ENCODE data around the gene JADE3.
A peak's percentile ranks its signal among the peaks of the same experiment; 100 is the strongest.

JADE3 gene

DNA sequence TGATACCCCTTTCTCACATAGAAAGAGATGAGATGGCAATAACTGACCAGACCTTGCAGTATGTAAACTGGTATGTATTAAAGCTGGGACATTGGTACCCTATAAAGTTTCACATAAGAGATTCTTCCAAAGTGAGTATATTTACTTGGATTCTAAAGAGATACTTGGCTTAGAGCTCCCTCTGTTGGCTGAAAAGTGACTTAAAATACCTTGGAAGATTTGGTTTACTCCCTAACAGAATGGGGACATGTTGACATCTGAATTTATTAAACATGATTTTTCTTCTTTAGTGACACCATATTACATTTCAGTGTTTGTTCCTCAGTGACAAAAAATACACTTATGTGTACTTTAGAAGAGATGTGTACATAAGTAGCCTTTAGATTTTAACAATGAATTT lies 118.1 kb downstream of the JADE3 start:
- no peak overlapping the region for H2AK5ac ChIP-seq (ENCODE audit: low read length)
- H3K4ac ChIP-seq (ENCODE audit: low read depth, low read length) = no peak overlapping the region
- no peaks in the 10 kb centered on the region for H3K79me2 ChIP-seq (ENCODE audit: control insufficient read depth, insufficient read depth, low read length)
- no peaks in the 10 kb centered on the region for H3K36me3 ChIP-seq (ENCODE audit: control insufficient read depth, insufficient read depth, low read length)
- no peaks in the 10 kb centered on the region for H3K79me1 ChIP-seq (ENCODE audit: low read length)
- H3K4me1 ChIP-seq (ENCODE audit: control insufficient read depth, low read depth, low read length) = no peaks in the 10 kb centered on the region
- no peaks in the 10 kb centered on the region for H3K27me3 ChIP-seq (ENCODE audit: insufficient read depth, low read length, poor library complexity)
- H3K56ac ChIP-seq (ENCODE audit: low read length) = no peak overlapping the region
- no peak overlapping the region for H3K4me2 ChIP-seq (ENCODE audit: low read length)
- H3K27ac ChIP-seq (ENCODE audit: low read depth, low read length) = no peak overlapping the region
- no peak overlapping the region for H2BK120ac ChIP-seq (ENCODE audit: low read depth, low read length)
- H3K23ac ChIP-seq (ENCODE audit: low read length) = no peak overlapping the region
- H3K4me3 ChIP-seq (ENCODE audit: low read length) = no peak overlapping the region
- H4K5ac ChIP-seq (ENCODE audit: low read length) = no peak overlapping the region
- H3K9ac ChIP-seq (ENCODE audit: low read length) = no peak overlapping the region
- DNase-seq = peak; percentile 58
- no peak overlapping the region for H2BK5ac ChIP-seq (ENCODE audit: low read length)
- H3K18ac ChIP-seq (ENCODE audit: low read length) = no peak overlapping the region
- no peak overlapping the region for H2BK15ac ChIP-seq (replicated peaks; ENCODE audit: low read depth)
- H4K8ac ChIP-seq (ENCODE audit: low read depth, low read length) = no peak overlapping the region

DNA sequence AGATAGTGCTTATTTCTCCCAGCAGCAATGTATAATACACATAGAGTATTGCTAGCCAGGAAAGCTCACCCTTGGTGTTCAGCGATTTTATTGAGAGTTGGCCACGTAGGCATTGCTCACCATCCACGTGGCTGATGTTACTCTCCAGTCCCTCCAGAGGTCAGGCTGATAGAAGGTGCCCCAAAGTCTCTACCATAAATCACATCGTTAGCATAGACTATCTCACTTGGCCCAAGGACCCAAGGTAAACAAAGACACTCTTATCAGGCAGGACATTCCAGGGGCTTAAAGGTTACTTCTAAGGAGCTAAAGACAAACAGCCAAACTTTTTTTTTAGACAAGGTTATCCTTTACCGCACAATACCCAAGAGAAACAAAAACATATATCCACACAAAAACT lies 135.8 kb downstream of the JADE3 start:
- Histone ChIP-seq H3K18ac (ENCODE audit: low read length) (no peak overlapping the region), H4K8ac (ENCODE audit: low read depth, low read length) (no peak overlapping the region), H3K9ac (ENCODE audit: low read length) (no peak overlapping the region), H3K56ac (ENCODE audit: low read length) (no peak overlapping the region), H3K4ac (ENCODE audit: low read depth, low read length) (no peak overlapping the region), H2BK15ac (replicated peaks; ENCODE audit: low read depth) (no peak overlapping the region), H4K5ac (ENCODE audit: low read length) (no peak overlapping the region), H2BK120ac (ENCODE audit: low read depth, low read length) (peak overlapping the region; percentile 61), H2BK5ac (ENCODE audit: low read length) (no peak overlapping the region), H3K27ac (ENCODE audit: low read depth, low read length) (no peak overlapping the region), H2AK5ac (ENCODE audit: low read length) (no peak overlapping the region), H3K4me3 (ENCODE audit: low read length) (no peak overlapping the region), H3K36me3 (ENCODE audit: control insufficient read depth, insufficient read depth, low read length) (no peaks in the 10 kb centered on the region), H3K27me3 (ENCODE audit: insufficient read depth, low read length, poor library complexity) (no peaks in the 10 kb centered on the region), H3K79me1 (ENCODE audit: low read length) (no peaks in the 10 kb centered on the region), H3K4me1 (ENCODE audit: control insufficient read depth, low read depth, low read length) (no peaks in the 10 kb centered on the region), H3K23ac (ENCODE audit: low read length) (no peak overlapping the region), H3K4me2 (ENCODE audit: low read length) (no peak overlapping the region), H3K79me2 (ENCODE audit: control insufficient read depth, insufficient read depth, low read length) (no peaks in the 10 kb centered on the region)
- peak; percentile 87 for DNase-seq
- WGBS (ENCODE audit: extremely low coverage, insufficient coverage, low lambda C conversion rate) = no CpG with 5 or more reads among the region's 5 CpGs

DNA sequence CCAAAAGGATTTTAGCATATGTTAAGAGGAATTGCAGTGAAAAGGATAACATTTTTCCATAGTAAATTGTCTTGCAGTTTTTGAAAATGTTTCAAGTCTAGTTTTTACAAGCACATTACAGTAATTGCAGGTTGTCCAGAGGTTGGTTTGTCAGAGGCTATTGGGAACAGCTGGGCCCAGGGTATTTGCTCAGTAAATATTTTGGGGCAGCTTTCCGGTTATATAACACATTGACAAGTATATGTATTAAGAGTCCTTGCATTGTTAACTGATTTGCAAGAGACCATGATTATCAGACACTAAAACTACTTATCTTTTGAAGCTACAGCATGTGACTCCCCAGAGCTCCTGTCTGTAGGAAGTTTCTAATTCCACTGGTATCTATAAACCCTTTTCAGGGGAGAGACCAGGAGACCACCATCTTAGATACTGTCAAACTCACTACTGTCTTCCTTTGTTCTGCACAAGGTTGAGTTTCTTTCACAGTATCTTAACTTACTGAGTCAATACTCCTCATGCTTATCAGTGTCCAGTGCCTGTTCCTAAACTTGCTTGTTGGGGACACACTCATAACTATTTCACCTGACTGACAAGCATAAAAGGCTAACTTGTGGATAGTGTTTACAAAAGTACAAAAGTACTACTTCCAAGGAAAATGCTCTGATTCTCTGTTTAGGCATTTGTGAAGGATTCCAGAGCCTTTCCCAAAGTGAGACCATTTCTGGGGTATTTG lies 147.1 kb downstream of the JADE3 start:
- WGBS (ENCODE audit: extremely low coverage, insufficient coverage, low lambda C conversion rate) = no CpG with 5 or more reads among the region's 1 CpG
- no peaks in the 10 kb centered on the region for H3K27me3 ChIP-seq (ENCODE audit: insufficient read depth, low read length, poor library complexity)
- H3K9ac ChIP-seq (ENCODE audit: low read length) = no peak overlapping the region
- H3K4ac ChIP-seq (ENCODE audit: low read depth, low read length) = no peak overlapping the region
- no peak for DNase-seq
- H2BK15ac ChIP-seq (replicated peaks; ENCODE audit: low read depth) = no peak overlapping the region
- no peak overlapping the region for H3K23ac ChIP-seq (ENCODE audit: low read length)
- no peak overlapping the region for H3K4me3 ChIP-seq (ENCODE audit: low read length)
- no peaks in the 10 kb centered on the region for H3K36me3 ChIP-seq (ENCODE audit: control insufficient read depth, insufficient read depth, low read length)
- H4K5ac ChIP-seq (ENCODE audit: low read length) = no peak overlapping the region
- H4K8ac ChIP-seq (ENCODE audit: low read depth, low read length) = no peak overlapping the region
- H3K56ac ChIP-seq (ENCODE audit: low read length) = no peak overlapping the region
- no peak overlapping the region for H3K27ac ChIP-seq (ENCODE audit: low read depth, low read length)
- H2BK120ac ChIP-seq (ENCODE audit: low read depth, low read length) = no peak overlapping the region
- no peak overlapping the region for H3K4me2 ChIP-seq (ENCODE audit: low read length)
- H3K79me2 ChIP-seq (ENCODE audit: control insufficient read depth, insufficient read depth, low read length) = no peaks in the 10 kb centered on the region
- no peaks in the 10 kb centered on the region for H3K4me1 ChIP-seq (ENCODE audit: control insufficient read depth, low read depth, low read length)
- no peaks in the 10 kb centered on the region for H3K79me1 ChIP-seq (ENCODE audit: low read length)
- H3K18ac ChIP-seq (ENCODE audit: low read length) = no peak overlapping the region
- H2BK5ac ChIP-seq (ENCODE audit: low read length) = no peak overlapping the region
- no peak overlapping the region for H2AK5ac ChIP-seq (ENCODE audit: low read length)

DNA sequence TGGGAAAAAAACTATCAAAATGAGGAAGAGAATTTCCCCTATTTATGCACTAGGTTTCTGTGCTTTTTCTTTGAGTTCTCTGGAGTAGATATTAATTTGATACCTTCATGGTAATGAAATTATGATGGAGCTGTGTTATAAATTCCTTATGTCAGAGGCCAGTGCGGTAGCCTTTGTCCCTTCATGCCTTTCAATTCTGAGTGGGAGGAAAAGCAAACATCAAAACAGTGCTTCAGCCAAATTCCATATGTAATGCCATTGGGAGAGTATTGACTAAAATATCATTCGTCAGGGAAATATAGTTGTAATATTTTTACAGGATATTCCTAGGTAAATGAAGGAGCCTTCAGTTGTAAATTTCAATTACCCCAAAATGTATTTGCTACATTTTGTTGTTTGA lies 148.5 kb downstream of the JADE3 start:
- Histone ChIP-seq H4K5ac (ENCODE audit: low read length) (no peak overlapping the region), H2AK5ac (ENCODE audit: low read length) (no peak overlapping the region), H3K23ac (ENCODE audit: low read length) (no peak overlapping the region), H3K9ac (ENCODE audit: low read length) (no peak overlapping the region), H2BK5ac (ENCODE audit: low read length) (no peak overlapping the region), H3K36me3 (ENCODE audit: control insufficient read depth, insufficient read depth, low read length) (no peaks in the 10 kb centered on the region), H3K4me3 (ENCODE audit: low read length) (no peak overlapping the region), H2BK120ac (ENCODE audit: low read depth, low read length) (no peak overlapping the region), H3K56ac (ENCODE audit: low read length) (no peak overlapping the region), H3K79me2 (ENCODE audit: control insufficient read depth, insufficient read depth, low read length) (no peaks in the 10 kb centered on the region), H3K18ac (ENCODE audit: low read length) (no peak overlapping the region), H4K8ac (ENCODE audit: low read depth, low read length) (no peak overlapping the region), H3K27ac (ENCODE audit: low read depth, low read length) (no peak overlapping the region), H3K4me1 (ENCODE audit: control insufficient read depth, low read depth, low read length) (no peaks in the 10 kb centered on the region), H3K4ac (ENCODE audit: low read depth, low read length) (no peak overlapping the region), H2BK15ac (replicated peaks; ENCODE audit: low read depth) (no peak overlapping the region), H3K79me1 (ENCODE audit: low read length) (no peaks in the 10 kb centered on the region), H3K27me3 (ENCODE audit: insufficient read depth, low read length, poor library complexity) (no peaks in the 10 kb centered on the region), H3K4me2 (ENCODE audit: low read length) (no peak overlapping the region)
- DNase-seq = no peak
- no CpG with 5 or more reads among the region's 2 CpGs for WGBS (ENCODE audit: extremely low coverage, insufficient coverage, low lambda C conversion rate)

DNA sequence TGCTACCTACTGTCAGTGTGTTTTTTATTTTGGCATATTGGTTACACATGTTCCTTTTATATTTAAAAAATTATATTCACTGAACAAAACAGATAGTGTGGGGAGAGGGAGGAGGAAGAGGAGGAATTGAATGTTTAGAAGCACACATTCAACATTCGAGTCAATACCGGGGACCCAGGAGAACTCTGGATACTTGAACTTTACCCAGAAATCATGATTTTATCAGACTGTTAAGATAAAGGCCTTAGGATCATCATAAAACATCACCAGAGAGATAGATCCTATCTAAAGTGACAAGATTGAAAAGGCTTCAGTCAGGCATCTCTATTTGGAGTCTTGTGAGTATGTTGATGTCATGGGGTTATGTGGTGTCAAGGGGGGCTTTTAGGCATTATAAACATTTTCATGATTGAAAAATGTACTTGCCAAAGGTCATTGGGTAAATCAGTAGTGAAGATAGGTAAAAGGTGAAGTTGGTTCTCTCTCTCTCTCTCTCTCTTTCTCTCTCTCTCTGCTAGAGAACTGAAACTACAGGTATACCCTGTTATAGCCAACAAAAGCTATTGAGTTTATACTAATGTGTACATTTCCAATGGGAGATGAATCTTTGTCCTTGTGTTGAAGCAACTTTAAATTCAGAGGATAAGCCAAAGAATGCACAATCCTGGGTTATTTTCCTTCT lies 149.2 kb downstream of the JADE3 start:
- Histone ChIP-seq H3K27ac (ENCODE audit: low read depth, low read length) (no peak overlapping the region), H2BK120ac (ENCODE audit: low read depth, low read length) (no peak overlapping the region), H3K56ac (ENCODE audit: low read length) (no peak overlapping the region), H3K4me3 (ENCODE audit: low read length) (no peak overlapping the region), H3K4ac (ENCODE audit: low read depth, low read length) (no peak overlapping the region), H4K8ac (ENCODE audit: low read depth, low read length) (no peak overlapping the region), H3K18ac (ENCODE audit: low read length) (no peak overlapping the region), H3K36me3 (ENCODE audit: control insufficient read depth, insufficient read depth, low read length) (no peaks in the 10 kb centered on the region), H4K5ac (ENCODE audit: low read length) (no peak overlapping the region), H3K27me3 (ENCODE audit: insufficient read depth, low read length, poor library complexity) (no peaks in the 10 kb centered on the region), H2AK5ac (ENCODE audit: low read length) (no peak overlapping the region), H3K23ac (ENCODE audit: low read length) (no peak overlapping the region), H2BK5ac (ENCODE audit: low read length) (no peak overlapping the region), H3K79me2 (ENCODE audit: control insufficient read depth, insufficient read depth, low read length) (no peaks in the 10 kb centered on the region), H3K4me2 (ENCODE audit: low read length) (no peak overlapping the region), H3K4me1 (ENCODE audit: control insufficient read depth, low read depth, low read length) (no peaks in the 10 kb centered on the region), H3K79me1 (ENCODE audit: low read length) (no peaks in the 10 kb centered on the region), H3K9ac (ENCODE audit: low read length) (no peak overlapping the region), H2BK15ac (replicated peaks; ENCODE audit: low read depth) (no peak overlapping the region)
- WGBS (ENCODE audit: extremely low coverage, insufficient coverage, low lambda C conversion rate) = no CpG with 5 or more reads among the region's 2 CpGs
- DNase-seq = no peak

DNA sequence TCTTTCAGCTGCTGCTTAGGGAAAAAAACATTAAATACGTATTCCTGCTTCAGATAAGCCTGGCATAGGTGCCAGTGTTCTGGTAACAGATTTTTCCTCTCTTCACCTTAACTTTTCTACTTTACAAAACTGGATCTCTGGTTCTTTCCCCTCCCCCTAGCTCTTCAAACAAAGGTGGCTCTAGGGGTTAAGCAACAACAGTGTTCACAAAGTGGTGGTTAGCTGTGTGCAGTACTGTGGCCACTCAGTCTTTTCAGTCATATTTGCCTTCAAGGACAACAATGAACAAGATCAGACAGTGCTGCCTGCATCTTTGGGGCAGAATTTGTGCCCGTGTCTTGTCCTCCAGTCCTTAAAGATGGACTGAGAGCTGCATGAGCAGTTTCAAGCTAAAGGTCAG lies 151.0 kb downstream of the JADE3 start:
- H3K27ac ChIP-seq (ENCODE audit: low read depth, low read length) = no peak overlapping the region
- H4K8ac ChIP-seq (ENCODE audit: low read depth, low read length) = no peak overlapping the region
- no peaks in the 10 kb centered on the region for H3K79me2 ChIP-seq (ENCODE audit: control insufficient read depth, insufficient read depth, low read length)

More for the DNA sequence above, 151.0 kb downstream of the JADE3 start:
- no peak overlapping the region for H2AK5ac ChIP-seq (ENCODE audit: low read length)
- H2BK15ac ChIP-seq (replicated peaks; ENCODE audit: low read depth) = no peak overlapping the region
- WGBS (ENCODE audit: extremely low coverage, insufficient coverage, low lambda C conversion rate) = no CpG with 5 or more reads among the region's 2 CpGs
- H2BK120ac ChIP-seq (ENCODE audit: low read depth, low read length) = no peak overlapping the region
- no peaks in the 10 kb centered on the region for H3K4me1 ChIP-seq (ENCODE audit: control insufficient read depth, low read depth, low read length)
- H4K5ac ChIP-seq (ENCODE audit: low read length) = no peak overlapping the region
- H3K23ac ChIP-seq (ENCODE audit: low read length) = no peak overlapping the region
- H3K79me1 ChIP-seq (ENCODE audit: low read length) = no peaks in the 10 kb centered on the region
- H3K27me3 ChIP-seq (ENCODE audit: insufficient read depth, low read length, poor library complexity) = no peaks in the 10 kb centered on the region
- no peak overlapping the region for H3K4ac ChIP-seq (ENCODE audit: low read depth, low read length)
- no peak for DNase-seq
- no peak overlapping the region for H2BK5ac ChIP-seq (ENCODE audit: low read length)
- no peak overlapping the region for H3K9ac ChIP-seq (ENCODE audit: low read length)
- no peak overlapping the region for H3K18ac ChIP-seq (ENCODE audit: low read length)
- no peak overlapping the region for H3K4me3 ChIP-seq (ENCODE audit: low read length)
- no peak overlapping the region for H3K56ac ChIP-seq (ENCODE audit: low read length)
- H3K36me3 ChIP-seq (ENCODE audit: control insufficient read depth, insufficient read depth, low read length) = no peaks in the 10 kb centered on the region
- H3K4me2 ChIP-seq (ENCODE audit: low read length) = no peak overlapping the region

Data from mesendoderm (in vitro differentiated cells).